HG03558 (cell line): Measurements from ENCODE around the gene SOX1.

Experiments used
- ATAC-seq: cut with Tn5 transposase; IDR thresholded peaks from one replicate; pipeline ENCODE4 v1.9.1; 2021; ENCODE audit warnings: moderate number of reproducible peaks; ENCODE audit not compliant: unreplicated experiment; ENCODE audit errors: extremely low read depth

SOX1 gene

GRCh38 chr13:112057736-112058518, 9.0 kb upstream of the SOX1 start:
- no peak for ATAC-seq

GRCh38 chr13:112058519-112058873, 8.5 kb upstream of the SOX1 start:
- no peak for ATAC-seq

GRCh38 chr13:112058941-112059340, 8.0 kb upstream of the SOX1 start:
- ATAC-seq, result no peak

- ATAC-seq, result no peak
These were observed 7.3 kb upstream of the SOX1 start for GRCh38 chr13:112059457-112060281.

GRCh38 chr13:112060282-112060830, 6.6 kb upstream of the SOX1 start:
- ATAC-seq, result no peak

- no peak for ATAC-seq
These were observed 6.0 kb upstream of the SOX1 start for GRCh38 chr13:112060899-112061366.

- no peak for ATAC-seq
These were observed 5.4 kb upstream of the SOX1 start for GRCh38 chr13:112061367-112062061.

- ATAC-seq, result no peak
These were observed 4.8 kb upstream of the SOX1 start for GRCh38 chr13:112062072-112062567.

- ATAC-seq, result no peak
These were observed 4.1 kb upstream of the SOX1 start for GRCh38 chr13:112062571-112063570.

- no peak for ATAC-seq
These were observed 3.1 kb upstream of the SOX1 start for GRCh38 chr13:112063807-112064206.

GRCh38 chr13:112064222-112064621, 2.7 kb upstream of the SOX1 start:
- ATAC-seq, result no peak

- ATAC-seq, result no peak
These were observed 1.5 kb upstream of the SOX1 start for GRCh38 chr13:112065521-112065866.

- no peak for ATAC-seq
These were observed 904 bp upstream of the SOX1 start for GRCh38 chr13:112065867-112066623.

- no peak for ATAC-seq
These were observed 335 bp upstream of the SOX1 start for GRCh38 chr13:112066624-112067004.

GRCh38 chr13:112067871-112068539, 1.1 kb downstream of the SOX1 start:
- no peak for ATAC-seq

- ATAC-seq, result no peak
These were observed 1.7 kb downstream of the SOX1 start for GRCh38 chr13:112068540-112069060.

GRCh38 chr13:112069061-112069844, 2.3 kb downstream of the SOX1 start:
- ATAC-seq, result no peak
